Mucosa of gallbladder (tissue), 1 donor: ENCODE data around the gene AGER. TPM values are rescaled to one million over a fixed set of nuclear protein-coding genes. Genes with fewer than 3 reads are reported as not detected.
"Not testable (repeated sequence)": the region's sequence is repeated elsewhere in the genome, so short reads cannot be mapped to it uniquely, and the experiment has no call there.

ENCODE experiments used
- DNase-seq: peaks from one replicate; pipeline ENCODE4 v3.0.0-alpha.2; 2020; ENCODE audit warnings: low spot score
- total RNA-seq: library from RNA; stranded (reverse); gene quantifications from one replicate; pipeline ENCODE4 v1.2.1, GENCODE V29; 2021
- donor health status: DM: no; HTN: no; CAD: no.

The AGER gene
- total RNA-seq, 1 donor from 2014 or later: 11.8 TPM

DNA sequence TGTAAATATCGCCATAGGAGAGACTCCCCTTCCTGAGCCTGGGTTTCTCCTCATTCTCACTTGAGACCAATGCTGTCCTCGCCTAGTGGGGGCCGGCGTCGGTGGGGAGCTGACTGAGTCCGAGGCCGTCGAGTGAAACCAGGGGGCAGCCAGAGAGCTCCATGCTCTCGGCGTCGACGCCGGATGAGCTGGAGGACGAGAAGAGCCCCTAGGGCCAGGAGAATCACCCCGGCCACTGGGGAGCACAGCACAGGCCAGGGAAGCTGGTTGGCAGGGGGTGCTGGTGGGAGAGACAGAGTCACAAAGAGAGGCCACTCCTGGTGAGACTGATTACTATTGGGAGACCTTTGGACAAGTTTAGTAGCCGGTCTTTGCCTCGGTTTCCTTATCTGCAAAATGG, 14.8 kb upstream of the AGER start:
- DNase-seq: no peak

DNA sequence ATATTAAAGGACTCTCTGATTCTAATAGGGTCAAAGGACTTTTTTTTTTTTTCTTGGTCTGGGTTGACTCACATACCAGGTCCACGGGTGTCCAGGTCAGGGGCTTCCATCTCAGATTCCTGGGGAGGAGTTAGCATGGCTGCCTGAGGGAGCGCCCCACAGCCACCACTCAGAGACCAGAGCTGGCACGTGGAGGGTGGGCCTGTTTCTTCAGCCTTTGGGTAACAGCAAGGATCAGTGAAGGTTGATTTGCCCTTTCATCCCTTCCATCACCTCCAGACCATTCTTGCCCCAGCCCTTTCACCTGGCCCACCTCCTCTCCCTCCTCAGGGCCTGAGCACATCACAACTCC, 14.3 kb upstream of the AGER start:
- DNase-seq: no peak

DNA sequence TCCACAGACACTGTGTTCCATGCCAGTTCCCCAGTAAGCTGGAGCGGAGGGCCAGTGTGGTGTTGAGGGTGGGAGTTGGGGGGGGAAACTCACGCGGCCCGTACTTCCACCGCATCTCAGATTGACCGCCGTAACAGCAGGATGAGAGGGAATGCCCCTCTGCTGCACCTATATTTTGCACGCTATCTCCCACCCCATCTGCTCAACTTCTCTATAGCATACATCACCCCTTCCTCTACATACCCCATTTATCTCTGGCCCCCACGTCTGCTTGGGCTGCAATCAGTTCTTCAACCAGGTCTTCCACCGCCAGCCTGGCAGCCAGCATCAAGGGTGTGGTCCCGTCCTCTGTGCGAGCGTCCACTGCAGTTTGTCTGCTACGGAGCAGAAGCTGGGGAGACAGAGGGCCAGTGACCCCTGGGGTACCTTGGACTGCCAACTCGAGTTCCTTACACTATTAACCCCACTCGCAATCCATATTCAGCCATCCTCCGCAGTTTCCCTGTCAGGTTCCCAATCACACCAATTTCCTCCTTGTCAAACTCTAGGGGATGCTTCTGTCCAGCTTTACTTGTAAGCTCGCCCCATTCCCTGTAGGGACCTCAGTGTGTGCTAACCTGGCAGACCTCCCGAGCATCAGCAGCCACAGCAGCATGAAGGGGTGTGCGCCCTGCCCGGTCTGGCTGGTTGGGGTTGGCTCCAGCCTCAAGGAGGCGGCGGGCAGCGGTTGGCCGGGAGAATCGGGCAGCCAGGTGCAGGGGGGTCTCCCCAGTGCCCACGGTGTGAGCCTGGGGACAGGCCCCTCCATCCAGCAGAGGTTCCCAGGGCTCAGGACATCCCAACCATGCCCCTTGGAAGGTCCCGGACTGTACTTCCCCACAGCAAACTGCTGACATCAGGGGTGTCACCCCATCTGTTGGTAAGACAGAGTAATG, 12.9 kb upstream of the AGER start:
- DNase-seq: no peak

DNA sequence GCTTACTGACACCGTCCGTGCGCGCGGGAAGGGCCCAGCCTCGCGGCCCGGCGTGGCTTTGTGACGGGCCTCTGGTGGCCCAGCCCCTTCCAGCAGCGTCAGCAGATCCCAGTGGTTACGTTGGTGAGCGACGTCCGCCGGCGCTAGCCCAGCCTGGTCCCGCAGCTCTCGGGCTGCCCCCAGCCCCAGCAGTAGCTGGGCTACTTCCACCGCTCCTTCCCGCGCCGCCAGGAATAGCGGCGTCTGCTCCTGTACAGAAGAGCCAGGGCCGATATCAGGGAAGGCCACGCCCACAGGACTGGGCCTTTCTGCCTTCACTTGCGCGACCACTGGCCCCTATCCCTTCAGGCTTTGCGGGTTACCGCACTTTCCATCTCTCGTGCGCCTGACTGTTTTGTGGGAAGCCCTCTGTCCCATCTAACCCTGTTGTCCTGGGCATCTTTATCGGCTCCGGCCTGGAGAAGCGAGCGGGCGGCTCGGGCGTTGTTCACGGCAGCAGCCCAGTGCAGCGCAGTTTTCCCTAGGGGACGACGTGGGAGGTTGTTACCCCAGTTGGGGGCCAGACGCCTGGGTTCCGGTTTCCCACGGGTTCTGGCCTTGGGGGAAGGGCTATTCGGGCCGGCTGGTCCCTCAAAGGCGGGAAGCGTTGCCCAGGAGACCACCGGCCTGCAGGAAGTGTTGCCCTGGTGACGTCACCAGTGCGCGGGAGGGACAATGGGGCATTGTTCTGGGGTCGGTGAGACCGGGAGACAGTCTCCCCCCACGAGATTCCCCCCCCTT, 12.0 kb upstream of the AGER start:
- DNase-seq: peak; percentile 87

DNA sequence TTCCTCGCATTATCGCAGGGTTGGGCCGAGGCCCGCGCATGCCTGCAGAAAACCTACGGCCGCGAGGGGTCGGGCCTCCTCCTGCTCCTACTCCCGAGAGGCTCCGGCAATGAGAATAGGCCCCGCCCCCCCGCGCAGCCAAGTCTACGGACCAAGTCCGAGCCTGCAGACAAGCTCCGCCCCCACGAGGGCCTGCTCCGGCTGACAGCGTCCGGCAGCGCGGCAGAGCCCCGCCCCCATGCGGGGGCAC, 11.5 kb upstream of the AGER start:
- DNase-seq: peak; percentile 100

DNA sequence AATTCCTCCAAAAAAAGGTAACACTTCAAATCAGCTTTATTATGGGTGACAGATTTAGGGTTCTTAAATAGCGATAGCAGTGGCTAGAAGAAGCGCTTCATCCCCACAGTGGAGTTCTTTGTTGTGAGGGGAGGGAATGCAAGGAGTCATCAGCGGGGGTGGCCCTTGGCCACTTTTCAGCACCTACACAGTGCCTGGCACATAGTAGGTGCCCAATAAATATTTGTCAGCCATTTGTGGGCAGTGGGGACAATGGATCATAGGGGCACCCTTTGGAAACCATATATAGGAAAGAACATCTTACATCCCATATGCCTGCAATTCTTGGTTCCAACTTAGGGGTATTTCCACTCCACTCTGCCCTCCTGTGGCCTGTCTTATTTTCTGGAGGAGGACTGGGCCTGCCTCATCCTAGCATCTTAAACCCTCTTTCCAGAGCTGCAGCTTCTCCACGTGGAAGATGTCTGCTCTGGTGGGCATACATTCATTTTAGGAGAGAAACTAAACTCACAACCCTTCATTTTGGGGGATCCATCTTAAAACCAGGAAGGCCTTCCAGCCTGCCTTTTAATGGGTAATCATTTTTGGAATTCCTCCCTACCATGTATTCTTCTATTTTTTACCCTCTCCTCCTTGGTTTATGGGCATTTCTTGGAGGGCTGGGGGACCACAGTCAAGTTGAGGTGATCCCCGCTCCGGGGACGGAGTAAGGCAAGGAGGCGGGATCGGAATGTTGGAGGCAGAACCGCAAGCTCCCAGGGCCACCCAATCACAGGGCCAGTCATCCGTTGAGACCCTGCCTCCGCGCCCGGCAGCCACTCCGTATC, 11.0 kb upstream of the AGER start:
- no peak for DNase-seq

DNA sequence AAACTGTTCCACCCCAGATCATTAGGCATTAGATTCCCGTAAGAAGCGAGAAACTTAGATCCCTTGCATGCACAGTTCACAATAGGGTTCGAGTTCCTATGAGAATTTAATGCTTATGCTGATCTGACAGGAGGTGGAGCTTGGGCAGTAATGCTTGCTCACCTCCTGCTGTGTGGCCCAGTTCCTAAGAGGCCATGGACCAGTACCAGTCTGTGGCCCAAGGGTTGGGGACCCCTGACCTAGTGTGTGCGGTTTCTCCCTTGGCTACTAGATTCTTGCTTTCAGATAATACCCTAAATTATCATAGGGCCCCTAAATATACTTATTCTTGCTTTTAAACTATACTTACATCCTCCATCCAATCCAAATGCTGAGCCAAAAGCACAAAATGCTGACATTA, 10.3 kb upstream of the AGER start:
- no peak for DNase-seq

DNA sequence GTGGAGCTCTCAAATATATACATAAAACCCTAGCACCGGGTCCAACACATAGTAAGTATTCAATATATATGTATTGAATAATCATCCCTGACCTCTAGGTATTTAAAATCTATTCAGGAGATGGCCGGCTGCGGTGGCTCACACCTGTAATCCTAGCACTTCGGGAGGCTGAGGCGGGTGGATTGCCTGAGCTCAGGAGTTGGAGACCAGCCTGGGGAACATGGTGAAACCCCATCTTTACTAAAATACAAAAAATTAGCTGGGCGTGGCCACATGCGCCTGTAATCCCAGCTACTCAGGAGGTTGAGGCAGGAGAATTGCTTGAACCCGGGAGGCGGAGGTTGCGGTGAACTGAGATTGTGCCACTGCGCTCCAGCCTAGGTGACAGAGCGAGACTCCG, 9.0 kb upstream of the AGER start:
- not testable (repeated sequence) for DNase-seq

DNA sequence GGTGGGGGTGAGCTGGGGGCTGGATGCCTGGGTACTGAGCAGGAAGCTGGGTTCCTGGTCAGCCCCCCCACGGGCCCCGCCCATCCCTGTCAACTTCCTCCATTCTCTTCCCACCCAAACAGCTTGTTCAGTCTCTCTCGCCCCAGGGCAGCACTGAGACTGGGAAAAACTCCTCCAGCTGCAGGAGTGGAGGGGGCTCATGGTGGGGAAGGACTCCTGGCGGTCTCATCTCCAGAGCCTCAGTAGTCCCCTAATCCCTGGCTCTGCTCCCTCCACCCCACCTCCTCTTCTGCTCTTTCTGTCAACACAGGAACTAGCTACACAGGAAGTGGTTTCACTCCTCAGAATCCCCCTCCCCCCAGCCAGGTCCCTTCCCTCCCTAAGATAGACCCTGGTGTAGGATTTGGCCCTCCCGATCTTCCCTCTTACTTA, 8.6 kb upstream of the AGER start, which contains the start of gene GPSM3:
Gene GPSM3 (minus strand): TSS at position 36 of the 432 bp plus-strand sequence. CDS start 130 bp downstream, outside the sequence.
- DNase-seq: no peak

DNA sequence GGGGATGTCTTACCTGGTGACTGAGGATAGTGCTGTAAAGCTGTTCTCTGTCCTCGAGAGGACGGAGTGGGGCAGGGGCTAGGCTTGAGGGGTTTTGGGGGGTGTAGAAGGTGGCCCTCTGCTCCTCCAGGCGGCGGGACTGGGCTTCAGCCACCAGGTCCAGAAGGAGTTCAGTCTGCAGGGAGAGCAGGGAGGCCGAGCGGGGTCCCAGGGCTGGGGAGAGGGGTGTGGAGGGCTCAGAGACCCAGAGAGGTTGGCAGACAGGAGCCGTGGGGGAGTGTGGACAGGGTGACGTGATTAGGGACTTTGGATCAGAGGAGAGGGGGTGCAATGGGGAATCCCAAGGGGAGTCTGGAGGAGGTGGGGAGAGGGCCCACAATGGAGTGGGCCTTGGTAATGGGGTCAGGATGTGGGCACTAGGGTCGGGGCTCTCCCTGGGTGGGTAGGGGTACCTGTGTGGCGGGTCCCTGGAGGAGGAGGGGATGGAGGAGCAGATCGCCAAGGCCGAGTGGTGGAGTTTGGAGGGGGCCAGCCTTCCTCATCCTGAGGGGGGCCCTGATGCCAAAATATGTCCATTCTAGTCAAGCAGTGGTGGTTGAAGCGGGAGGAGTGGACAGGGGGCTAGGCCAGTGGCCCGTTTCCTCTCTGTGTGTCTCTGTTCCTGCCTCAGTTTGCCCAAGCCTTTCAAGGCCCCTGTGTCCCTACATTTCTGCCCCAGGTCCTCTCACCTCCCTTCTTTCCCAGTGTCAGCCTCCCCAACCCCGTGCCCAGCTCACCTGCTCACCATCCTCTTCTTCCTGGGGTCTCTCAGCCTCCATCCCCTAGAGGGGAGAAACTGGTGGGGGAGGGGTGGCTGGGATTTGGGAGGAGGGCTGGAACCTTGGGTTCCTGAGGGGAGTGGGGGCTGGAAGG, 7.9 kb upstream of the AGER start:
- no peak for DNase-seq

DNA sequence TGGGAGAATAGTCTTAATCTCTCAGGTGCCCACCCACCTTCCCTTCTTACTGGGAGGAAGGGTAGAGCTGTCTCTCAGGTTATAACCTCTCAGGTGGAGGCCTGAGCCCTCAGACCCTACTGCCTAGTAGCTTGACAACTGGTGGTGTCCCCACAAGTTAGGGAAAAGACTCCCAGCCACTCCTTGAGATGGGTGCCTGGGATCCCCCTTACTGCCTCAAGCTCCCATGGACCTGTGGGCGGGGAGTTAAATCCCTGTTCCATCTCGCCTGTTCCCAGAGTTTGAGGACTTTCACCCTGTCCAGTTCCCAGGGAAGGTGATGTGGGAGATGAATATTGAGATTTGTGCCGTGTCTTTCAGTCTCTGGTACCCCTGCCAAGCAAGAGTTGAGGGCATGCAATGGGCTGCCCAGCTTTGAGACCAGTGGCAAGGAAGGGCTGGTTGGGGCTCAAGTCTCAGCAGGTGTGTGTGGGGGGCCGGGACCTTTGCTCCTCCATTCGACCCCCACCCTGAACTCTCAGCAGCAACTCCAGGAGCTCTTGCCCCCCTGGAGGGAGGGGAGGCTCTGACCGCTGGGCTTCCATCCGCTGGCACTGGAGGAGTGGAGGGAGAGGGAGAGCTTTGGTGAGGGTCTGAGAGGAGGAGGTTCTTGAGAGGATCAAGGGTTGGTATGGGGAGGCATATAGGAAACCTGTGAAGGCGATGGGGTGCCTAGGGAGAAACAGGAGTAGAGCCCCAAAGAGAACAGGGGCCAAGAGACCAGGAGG, 7.0 kb upstream of the AGER start:
- no peak for DNase-seq

DNA sequence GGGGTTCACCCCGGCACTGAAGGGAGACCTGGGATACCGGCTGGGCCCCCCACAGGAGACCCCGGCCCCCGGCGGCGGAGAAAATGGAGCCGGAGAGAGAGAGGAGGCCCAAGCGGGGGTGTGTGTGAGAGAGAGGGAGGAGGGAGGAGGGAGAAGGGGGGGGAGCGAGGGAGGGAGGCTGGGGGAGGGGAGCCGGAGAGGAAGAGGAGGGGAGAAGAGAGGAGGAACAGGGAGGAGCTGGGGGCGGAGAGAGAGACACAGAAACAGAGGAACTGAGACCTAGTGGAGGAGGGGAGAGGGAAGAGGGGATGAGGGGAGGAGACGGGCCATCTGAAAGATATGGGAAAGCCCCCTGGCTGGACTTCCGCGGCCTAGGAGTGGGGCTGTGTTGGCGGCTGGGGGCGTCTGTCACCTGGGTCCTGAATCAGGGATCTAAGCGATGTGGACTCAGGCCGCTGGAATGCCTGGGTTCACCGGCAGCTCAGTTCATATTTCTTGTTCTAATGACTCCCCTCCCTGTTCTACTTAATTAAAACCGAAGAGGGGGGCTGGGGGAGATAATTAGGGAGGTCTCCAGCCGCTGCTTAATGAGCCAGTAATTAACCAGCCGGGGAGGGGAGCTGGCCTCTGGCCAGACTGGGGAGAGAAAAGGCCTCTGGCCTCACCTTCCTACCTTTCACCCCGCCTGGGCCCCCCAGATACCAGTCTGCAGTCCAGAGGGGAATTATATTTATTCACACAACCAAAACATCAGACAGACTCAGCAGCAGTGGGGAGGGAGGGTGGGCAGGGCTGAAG, 6.2 kb upstream of the AGER start, which contains the start of gene PBX2:
Gene PBX2 (minus strand): TSS at position 149 of the 798 bp plus-strand sequence. CDS start 287 bp downstream, outside the sequence.
- peak; percentile 91 for DNase-seq

DNA sequence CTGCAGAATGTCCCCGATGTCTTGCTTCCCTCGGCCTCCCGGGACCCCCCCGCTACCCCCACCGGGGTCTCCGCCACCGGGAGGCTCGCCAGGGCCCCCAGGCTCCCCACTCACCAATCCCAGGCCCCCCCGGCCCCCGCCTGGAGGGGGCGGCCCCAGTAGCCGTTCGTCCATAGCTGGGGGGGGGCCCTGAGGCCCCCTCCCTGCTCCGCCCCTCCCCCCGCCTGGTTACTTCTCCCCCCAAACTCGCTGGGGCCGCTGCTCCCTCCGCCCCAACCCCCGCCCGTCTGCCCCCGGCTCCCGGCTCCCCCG, 5.6 kb upstream of the AGER start:
- no peak for DNase-seq

DNA sequence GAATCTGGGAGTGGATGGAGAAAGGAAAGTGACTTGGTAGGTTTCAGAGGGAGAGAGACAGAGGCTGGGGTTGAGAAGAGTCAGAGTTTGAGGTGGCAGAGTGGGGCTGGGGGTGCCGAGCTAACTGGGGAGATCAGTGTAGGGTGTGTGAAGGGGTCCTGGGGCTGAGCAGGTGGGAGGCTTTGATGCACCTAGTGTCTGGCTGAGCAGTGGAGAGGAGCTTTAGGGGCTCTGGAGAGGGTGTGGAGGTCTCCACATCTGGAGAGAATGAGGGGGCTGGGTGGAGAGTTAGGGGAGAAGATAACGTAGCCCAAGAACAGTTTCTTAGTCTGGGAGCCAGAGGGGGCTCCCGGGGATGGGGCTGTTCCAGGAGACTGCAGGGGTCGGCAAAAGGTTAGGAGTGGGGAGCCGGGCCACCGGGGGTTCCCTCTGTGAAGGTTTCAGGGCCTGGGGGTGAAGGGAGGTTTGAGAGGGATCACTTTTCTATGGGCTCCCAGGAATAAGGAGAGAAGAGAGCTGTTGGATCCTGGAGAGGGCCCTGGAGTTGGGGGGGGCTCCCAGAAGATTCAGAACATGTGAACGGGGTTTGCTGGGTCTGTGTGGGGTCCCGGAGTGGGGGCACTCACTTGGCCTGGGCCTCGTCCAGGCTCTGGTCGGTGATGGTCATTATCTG, 5.2 kb upstream of the AGER start:
- DNase-seq: no peak

DNA sequence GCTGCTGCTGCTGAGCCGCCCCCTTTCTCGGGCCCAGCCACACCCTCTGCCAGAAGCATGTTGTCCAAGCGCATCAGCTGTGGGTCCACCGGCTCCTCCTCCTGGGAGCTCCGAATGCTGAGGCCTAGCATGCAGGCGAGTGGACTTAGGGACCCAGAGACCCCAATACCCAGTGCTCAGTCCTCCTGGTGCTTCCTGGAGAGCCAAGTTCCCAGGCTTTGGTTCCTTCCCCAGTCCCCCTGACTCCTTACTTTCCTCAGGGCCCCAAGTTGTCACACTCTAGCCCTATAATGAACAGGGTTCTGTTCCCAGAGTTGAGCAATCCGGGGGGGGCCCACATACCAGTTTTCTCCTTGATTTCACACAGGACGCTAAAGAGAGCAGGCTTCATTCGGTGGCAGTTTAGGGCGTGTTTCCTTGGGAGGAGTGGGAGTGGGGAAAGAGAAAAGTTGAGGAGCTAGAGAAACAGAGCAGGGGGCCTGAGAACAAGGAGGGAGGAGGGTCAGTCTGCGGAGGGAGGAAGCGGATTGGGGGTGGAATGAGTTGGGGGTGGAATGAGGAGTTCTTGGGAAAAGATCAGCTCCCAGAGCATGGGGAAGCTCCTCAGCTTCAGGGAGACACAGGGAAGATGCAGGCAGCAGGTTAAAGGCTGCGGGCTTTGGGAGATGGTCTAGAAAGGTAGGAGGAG, 4.5 kb upstream of the AGER start:
- no peak for DNase-seq

DNA sequence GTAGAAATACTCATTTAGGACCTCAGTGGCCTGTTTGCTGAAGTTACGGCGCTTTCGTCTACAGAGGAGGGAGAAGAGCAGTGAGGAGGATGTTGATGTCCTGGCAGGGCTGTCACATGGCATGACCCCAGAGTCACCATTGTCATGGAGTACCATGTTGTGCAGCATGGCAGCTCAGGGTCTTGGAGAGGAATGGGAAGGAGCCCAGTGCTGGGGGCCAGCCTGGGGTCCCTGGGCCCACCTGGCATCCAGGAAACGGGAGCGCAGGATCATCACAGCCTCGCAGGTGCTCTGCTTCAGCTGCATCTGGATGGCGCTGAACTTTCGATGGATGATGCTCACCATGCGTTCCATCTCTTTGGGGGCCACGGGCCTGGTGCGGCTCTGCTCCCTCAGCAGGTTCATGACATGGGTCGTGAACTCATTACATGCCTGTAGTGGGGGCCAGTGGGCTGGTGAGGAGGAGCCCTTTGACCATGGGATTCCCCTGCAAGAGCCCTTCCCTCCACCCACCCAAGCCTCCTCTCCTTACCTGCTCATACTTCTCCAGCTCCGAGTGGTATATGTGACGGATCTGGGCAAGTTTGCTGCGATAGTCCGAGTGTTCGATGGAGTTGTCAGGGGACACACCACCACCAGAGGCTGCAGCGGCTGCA, 3.8 kb upstream of the AGER start:
- DNase-seq: not testable (repeated sequence)

DNA sequence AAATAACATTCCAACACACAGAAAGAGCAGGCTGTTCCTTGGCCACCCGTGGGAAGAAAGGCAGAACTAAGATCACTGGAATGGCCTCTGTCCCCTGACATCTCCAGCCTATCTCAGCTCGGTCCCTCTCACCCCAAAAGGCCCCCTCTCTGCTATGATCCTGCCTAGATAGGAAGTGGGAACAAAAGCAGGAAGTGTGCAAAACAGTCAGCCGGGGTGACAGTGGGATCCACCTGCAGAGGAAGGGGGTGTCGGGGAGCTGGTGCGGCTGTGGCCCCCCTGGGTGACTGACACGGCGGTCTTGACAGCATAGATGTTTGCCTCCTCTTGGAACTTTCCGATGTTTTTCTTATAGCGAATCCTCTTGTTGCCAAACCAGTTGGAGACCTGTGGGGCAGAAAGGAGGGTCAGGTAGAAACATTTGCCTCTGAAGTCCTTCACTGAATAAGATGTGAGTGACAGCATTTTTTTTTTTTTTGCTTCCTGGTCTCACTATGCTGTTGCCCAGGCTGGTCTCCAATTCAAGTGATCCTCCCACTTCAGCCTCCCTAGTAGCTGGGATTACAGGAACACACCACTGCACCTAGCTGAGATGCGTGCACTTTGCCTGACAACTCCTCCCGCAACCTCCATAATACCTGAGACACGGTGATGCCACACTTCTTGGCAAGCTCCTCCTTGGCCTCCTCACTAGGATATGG, 3.1 kb upstream of the AGER start:
- no peak for DNase-seq
